Measurements from ENCODE around the gene SNTA1. TPM values are rescaled to one million over a fixed set of nuclear protein-coding genes. Genes with fewer than 3 reads are reported as not detected.

Gene SNTA1
- total and polyA plus RNA-seq, 2 of the 13 experiments (the other 11 are each of a cell fraction or from before 2014, with no cell fraction given): 16.4 to 18.3 TPM

DNA sequence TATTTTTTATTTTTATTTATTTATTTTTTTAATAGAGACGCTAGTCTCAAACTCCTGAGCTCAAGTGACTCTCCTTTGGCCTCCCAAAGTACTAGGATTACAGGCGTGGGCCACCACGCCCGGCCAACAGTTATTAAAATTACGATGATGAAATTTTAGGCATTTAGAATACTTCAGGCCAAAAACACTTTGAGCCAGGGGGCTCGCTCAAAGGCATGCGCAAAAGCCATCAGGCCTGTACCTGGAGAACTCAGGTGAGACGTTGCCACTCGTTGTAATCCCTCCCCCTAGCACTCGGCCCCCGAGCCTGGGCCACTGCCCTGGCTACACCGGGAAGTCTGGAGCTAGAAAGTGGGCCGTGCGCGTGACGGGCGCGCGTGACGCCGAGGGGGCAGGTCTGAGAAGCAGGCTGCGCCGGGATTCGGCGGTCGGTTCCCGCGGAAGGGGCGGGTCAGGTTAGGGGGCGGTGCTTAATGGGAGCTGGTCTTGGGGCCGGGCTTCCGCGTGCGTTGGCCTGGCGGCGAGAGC lies 46.0 kb upstream of the SNTA1 start (continued):
- TF ChIP-seq HMG20A (CRISPR knock-in tag; IDR thresholded peaks at IDR 0.05; ENCODE audit: borderline replicate concordance) (peak; percentile 49; the same call in 1 of the 2 replicates), SPEN (CRISPR knock-in tag; IDR thresholded peaks at IDR 0.05; ENCODE audit: low read depth) (peak; percentile 86), CREB1 (IDR thresholded peaks at IDR 0.05) (peak; percentile 91), CREB1 (CRISPR knock-in tag; IDR thresholded peaks at IDR 0.05) (no peak), ZNF660 (CRISPR knock-in tag; IDR thresholded peaks at IDR 0.05; ENCODE audit: borderline replicate concordance, low read depth) (no peak), HNRNPL (IDR thresholded peaks at IDR 0.05; ENCODE audit: low read depth, low read length) (0 out of 2 replicates have a peak, but pooled peaks have one; percentile 52), AKAP8 (CRISPR knock-in tag; IDR thresholded peaks at IDR 0.05) (0 out of 2 replicates have a peak, but pooled peaks have one; percentile 52), FOXP1 (IDR thresholded peaks at IDR 0.05) (no peak), FOXP1 (CRISPR knock-in tag; IDR thresholded peaks at IDR 0.05) (no peak), PLRG1 (conservative IDR thresholded peaks at IDR 0.05) (no peak), ZEB1 (IDR thresholded peaks at IDR 0.05; ENCODE audit: insufficient replicate concordance, low read depth) (peak; percentile 98), KLF11 (CRISPR knock-in tag; IDR thresholded peaks at IDR 0.05) (peak; percentile 93), ZNF468 (CRISPR knock-in tag; IDR thresholded peaks at IDR 0.05) (no peak), ZFY (CRISPR knock-in tag; IDR thresholded peaks at IDR 0.05) (peak; percentile 91), FOXA1 (IDR thresholded peaks at IDR 0.05) (no peak), FOXA1 (CRISPR knock-in tag; IDR thresholded peaks at IDR 0.05) (no peak; the same call in 1 of the 2 replicates), ZNF510 (CRISPR knock-in tag; IDR thresholded peaks at IDR 0.05; ENCODE audit: low read depth) (peak; percentile 74)
- TF ChIP-seq, protein P1, sequence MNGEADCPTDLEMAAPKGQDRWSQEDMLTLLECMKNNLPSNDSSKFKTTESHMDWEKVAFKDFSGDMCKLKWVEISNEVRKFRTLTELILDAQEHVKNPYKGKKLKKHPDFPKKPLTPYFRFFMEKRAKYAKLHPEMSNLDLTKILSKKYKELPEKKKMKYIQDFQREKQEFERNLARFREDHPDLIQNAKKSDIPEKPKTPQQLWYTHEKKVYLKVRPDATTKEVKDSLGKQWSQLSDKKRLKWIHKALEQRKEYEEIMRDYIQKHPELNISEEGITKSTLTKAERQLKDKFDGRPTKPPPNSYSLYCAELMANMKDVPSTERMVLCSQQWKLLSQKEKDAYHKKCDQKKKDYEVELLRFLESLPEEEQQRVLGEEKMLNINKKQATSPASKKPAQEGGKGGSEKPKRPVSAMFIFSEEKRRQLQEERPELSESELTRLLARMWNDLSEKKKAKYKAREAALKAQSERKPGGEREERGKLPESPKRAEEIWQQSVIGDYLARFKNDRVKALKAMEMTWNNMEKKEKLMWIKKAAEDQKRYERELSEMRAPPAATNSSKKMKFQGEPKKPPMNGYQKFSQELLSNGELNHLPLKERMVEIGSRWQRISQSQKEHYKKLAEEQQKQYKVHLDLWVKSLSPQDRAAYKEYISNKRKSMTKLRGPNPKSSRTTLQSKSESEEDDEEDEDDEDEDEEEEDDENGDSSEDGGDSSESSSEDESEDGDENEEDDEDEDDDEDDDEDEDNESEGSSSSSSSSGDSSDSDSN (CRISPR knock-in tag; IDR thresholded peaks at IDR 0.05): no peak
- TF ChIP-seq, protein P2, sequence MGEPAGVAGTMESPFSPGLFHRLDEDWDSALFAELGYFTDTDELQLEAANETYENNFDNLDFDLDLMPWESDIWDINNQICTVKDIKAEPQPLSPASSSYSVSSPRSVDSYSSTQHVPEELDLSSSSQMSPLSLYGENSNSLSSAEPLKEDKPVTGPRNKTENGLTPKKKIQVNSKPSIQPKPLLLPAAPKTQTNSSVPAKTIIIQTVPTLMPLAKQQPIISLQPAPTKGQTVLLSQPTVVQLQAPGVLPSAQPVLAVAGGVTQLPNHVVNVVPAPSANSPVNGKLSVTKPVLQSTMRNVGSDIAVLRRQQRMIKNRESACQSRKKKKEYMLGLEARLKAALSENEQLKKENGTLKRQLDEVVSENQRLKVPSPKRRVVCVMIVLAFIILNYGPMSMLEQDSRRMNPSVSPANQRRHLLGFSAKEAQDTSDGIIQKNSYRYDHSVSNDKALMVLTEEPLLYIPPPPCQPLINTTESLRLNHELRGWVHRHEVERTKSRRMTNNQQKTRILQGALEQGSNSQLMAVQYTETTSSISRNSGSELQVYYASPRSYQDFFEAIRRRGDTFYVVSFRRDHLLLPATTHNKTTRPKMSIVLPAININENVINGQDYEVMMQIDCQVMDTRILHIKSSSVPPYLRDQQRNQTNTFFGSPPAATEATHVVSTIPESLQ (CRISPR knock-in tag; conservative IDR thresholded peaks at IDR 0.05): no peak; the same call in 1 of the 2 replicates
- TF ChIP-seq, protein P3, sequence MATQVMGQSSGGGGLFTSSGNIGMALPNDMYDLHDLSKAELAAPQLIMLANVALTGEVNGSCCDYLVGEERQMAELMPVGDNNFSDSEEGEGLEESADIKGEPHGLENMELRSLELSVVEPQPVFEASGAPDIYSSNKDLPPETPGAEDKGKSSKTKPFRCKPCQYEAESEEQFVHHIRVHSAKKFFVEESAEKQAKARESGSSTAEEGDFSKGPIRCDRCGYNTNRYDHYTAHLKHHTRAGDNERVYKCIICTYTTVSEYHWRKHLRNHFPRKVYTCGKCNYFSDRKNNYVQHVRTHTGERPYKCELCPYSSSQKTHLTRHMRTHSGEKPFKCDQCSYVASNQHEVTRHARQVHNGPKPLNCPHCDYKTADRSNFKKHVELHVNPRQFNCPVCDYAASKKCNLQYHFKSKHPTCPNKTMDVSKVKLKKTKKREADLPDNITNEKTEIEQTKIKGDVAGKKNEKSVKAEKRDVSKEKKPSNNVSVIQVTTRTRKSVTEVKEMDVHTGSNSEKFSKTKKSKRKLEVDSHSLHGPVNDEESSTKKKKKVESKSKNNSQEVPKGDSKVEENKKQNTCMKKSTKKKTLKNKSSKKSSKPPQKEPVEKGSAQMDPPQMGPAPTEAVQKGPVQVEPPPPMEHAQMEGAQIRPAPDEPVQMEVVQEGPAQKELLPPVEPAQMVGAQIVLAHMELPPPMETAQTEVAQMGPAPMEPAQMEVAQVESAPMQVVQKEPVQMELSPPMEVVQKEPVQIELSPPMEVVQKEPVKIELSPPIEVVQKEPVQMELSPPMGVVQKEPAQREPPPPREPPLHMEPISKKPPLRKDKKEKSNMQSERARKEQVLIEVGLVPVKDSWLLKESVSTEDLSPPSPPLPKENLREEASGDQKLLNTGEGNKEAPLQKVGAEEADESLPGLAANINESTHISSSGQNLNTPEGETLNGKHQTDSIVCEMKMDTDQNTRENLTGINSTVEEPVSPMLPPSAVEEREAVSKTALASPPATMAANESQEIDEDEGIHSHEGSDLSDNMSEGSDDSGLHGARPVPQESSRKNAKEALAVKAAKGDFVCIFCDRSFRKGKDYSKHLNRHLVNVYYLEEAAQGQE (IDR thresholded peaks at IDR 0.05; ENCODE audit: borderline replicate concordance in 1 of 2, low read depth in 1 of 2, low read length in 2 of 2): 0 out of 4 replicates have a peak, but pooled peaks of 1 of the 2 experiments have one; percentile 70
- TF ChIP-seq, protein P4, sequence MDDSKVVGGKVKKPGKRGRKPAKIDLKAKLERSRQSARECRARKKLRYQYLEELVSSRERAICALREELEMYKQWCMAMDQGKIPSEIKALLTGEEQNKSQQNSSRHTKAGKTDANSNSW (CRISPR knock-in tag; IDR thresholded peaks at IDR 0.05; ENCODE audit: borderline replicate concordance): peak; percentile 66
